ENCODE data around the gene SLC16A2.

Gene SLC16A2

DNA sequence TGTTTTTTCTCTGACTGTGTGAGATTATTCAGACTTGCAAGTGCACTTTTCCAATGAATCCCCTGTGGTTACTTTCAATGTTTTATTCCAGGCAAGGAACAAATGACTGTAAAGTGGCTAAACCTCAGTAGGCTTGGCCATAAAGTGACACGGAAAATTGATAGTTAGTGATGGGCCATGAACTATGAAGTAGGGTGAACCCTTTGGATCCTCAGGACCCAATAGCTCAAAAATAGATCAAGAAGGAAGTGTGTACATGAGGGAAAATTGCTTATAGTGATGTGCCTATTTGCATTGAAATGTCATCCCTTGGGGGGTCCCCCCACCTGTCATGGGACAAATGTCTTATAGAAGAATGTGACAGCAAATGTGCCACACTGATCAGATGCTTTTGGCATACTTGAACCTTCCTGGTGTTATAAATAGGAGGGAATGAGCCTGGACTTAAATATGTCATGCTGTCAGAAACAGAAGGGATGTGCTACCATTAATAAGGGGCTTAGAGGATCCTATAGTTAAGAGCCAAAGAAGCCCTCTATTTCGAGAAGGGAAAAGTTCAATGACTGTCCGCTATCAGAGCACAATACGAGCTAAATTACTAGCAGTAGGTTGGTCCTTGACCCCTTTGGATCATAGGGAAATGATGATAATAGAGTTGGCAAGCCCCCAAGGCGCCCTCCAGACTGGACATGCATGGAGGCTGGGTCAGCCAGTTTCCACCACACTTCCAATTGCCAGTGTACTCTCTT is 30.3 kb downstream of the SLC16A2 start:
- CTCF ChIA-PET, result interaction anchor here (0.5 kb wide), 1 partner anchor 870 kb away, joined by 4 read pairs; no protein-coding TSS in a partner anchor
- no peaks in the 10 kb centered on the region for H3K36me3 ChIP-seq (ENCODE audit: control insufficient read depth in 2 of 2, insufficient read depth in 1 of 2, low read length in 2 of 2)
- no peaks in the 10 kb centered on the region for H3K9me3 ChIP-seq (ENCODE audit: control insufficient read depth, insufficient read depth, low read depth, low read length)
- POLR2A ChIA-PET, result no interaction called here
- no peak overlapping the region for H3K4me3 ChIP-seq (ENCODE audit: low read depth, low read length)
- peaks cover 7% of the 10 kb centered on the region; the same call in 1 of the 2 replicates for H3K4me1 ChIP-seq (ENCODE audit: control insufficient read depth, insufficient read depth, low read length)
- H3K27ac ChIP-seq (ENCODE audit: extremely low read depth, low read depth, low read length), result no peak overlapping the region
- TF ChIP-seq ZNF24 (tag by site-specific recombination; IDR thresholded peaks at IDR 0.05) (no peak), FEZF1 (tag by site-specific recombination; IDR thresholded peaks at IDR 0.05) (peak; percentile 41; the same call in 1 of the 2 replicates), ZNF768 (tag by site-specific recombination; IDR thresholded peaks at IDR 0.05) (no peak), ZNF660 (tag by site-specific recombination; IDR thresholded peaks at IDR 0.05) (no peak)
- TF ChIP-seq, protein P1, sequence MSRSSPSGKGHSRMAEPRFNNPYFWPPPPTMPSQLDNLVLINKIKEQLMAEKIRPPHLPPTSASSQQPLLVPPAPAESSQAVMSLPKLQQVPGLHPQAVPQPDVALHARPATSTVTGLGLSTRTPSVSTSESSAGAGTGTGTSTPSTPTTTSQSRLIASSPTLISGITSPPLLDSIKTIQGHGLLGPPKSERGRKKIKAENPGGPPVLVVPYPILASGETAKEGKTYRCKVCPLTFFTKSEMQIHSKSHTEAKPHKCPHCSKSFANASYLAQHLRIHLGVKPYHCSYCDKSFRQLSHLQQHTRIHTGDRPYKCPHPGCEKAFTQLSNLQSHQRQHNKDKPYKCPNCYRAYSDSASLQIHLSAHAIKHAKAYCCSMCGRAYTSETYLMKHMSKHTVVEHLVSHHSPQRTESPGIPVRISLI (tag by site-specific recombination; IDR thresholded peaks at IDR 0.05), result no peak

- Histone ChIP-seq H3K36me3 (ENCODE audit: control insufficient read depth in 2 of 2, insufficient read depth in 1 of 2, low read length in 2 of 2) (no peaks in the 10 kb centered on the region), H3K9me3 (ENCODE audit: control insufficient read depth, insufficient read depth, low read depth, low read length) (no peaks in the 10 kb centered on the region), H3K4me1 (ENCODE audit: control insufficient read depth, insufficient read depth, low read length) (peaks cover 7% of the 10 kb centered on the region; the same call in 1 of the 2 replicates), H3K27ac (ENCODE audit: extremely low read depth, low read depth, low read length) (no peak overlapping the region), H3K4me3 (ENCODE audit: low read depth, low read length) (no peak overlapping the region)
- CTCF ChIA-PET, result interaction anchor here (0.5 kb wide), 1 partner anchor 870 kb away, joined by 4 read pairs; no protein-coding TSS in a partner anchor
- POLR2A ChIA-PET, result no interaction called here
- TF ChIP-seq ZBTB17 (tag by site-specific recombination; IDR thresholded peaks at IDR 0.05) (no peak), ZNF37A (tag by site-specific recombination; IDR thresholded peaks at IDR 0.05) (no peak), ZNF146 (tag by site-specific recombination; IDR thresholded peaks at IDR 0.05) (no peak), ZSCAN23 (tag by site-specific recombination; IDR thresholded peaks at IDR 0.05) (no peak), ZNF776 (tag by site-specific recombination; IDR thresholded peaks at IDR 0.05; ENCODE audit: borderline replicate concordance) (no peak), ZBTB49 (tag by site-specific recombination; IDR thresholded peaks at IDR 0.05; ENCODE audit: low read depth) (no peak), IKZF3 (tag by site-specific recombination; IDR thresholded peaks at IDR 0.05) (no peak), SCRT1 (tag by site-specific recombination; IDR thresholded peaks at IDR 0.05; ENCODE audit: borderline replicate concordance) (peak; percentile 61; the same call in 1 of the 2 replicates), SCRT2 (tag by site-specific recombination; IDR thresholded peaks at IDR 0.05) (peak; percentile 70)
Measured at GRCh38 chrX:74452199-74452481, 30.8 kb downstream of the SLC16A2 start.

GRCh38 chrX:74453178-74453577 is 31.9 kb downstream of the SLC16A2 start:
- peaks cover 7% of the 10 kb centered on the region; the same call in 1 of the 2 replicates for H3K4me1 ChIP-seq (ENCODE audit: control insufficient read depth, insufficient read depth, low read length)
- H3K36me3 ChIP-seq (ENCODE audit: control insufficient read depth in 2 of 2, insufficient read depth in 1 of 2, low read length in 2 of 2), result no peaks in the 10 kb centered on the region
- POLR2A ChIA-PET, result interaction anchor here (1.0 kb wide), 1 partner anchor 73 kb away, joined by 3 read pairs; no protein-coding TSS in a partner anchor
- CTCF ChIA-PET, result interaction anchor here (0.7 to 1.1 kb wide), 2 partner anchors 40 to 71 kb away, joined by 3 read pairs; no protein-coding TSS in a partner anchor
- H3K4me3 ChIP-seq (ENCODE audit: low read depth, low read length), result no peak overlapping the region
- no peak overlapping the region for H3K27ac ChIP-seq (ENCODE audit: extremely low read depth, low read depth, low read length)
- no peaks in the 10 kb centered on the region for H3K9me3 ChIP-seq (ENCODE audit: control insufficient read depth, insufficient read depth, low read depth, low read length)
- TF ChIP-seq KLF17 (tag by site-specific recombination; IDR thresholded peaks at IDR 0.05), result no peak
- no peak for TF ChIP-seq HOXC10 (CRISPR knock-in tag; IDR thresholded peaks at IDR 0.05)
- TF ChIP-seq PRDM1 (tag by site-specific recombination; IDR thresholded peaks at IDR 0.05), result no peak
- no peak for TF ChIP-seq ZNF174 (tag by site-specific recombination; IDR thresholded peaks at IDR 0.05)
- TF ChIP-seq ZNF391 (tag by site-specific recombination; IDR thresholded peaks at IDR 0.05; ENCODE audit: borderline replicate concordance, low read depth), result no peak
- TF ChIP-seq ZNF548 (tag by site-specific recombination; IDR thresholded peaks at IDR 0.05), result no peak
- TF ChIP-seq KLF10 (tag by site-specific recombination; IDR thresholded peaks at IDR 0.05), result no peak
- no peak for TF ChIP-seq ZNF423 (tag by site-specific recombination; IDR thresholded peaks at IDR 0.05)
- no peak for TF ChIP-seq ZNF274 (IDR thresholded peaks at IDR 0.05; ENCODE audit: low read length)
- TF ChIP-seq ZNF274 (tag by site-specific recombination; IDR thresholded peaks at IDR 0.05; ENCODE audit: borderline replicate concordance), result no peak
- no peak for TF ChIP-seq ZIC2 (tag by site-specific recombination; IDR thresholded peaks at IDR 0.05)
- no peak for TF ChIP-seq ZNF404 (tag by site-specific recombination; IDR thresholded peaks at IDR 0.05)
- no peak for TF ChIP-seq ZNF155 (tag by site-specific recombination; IDR thresholded peaks at IDR 0.05)
- TF ChIP-seq, protein P2, sequence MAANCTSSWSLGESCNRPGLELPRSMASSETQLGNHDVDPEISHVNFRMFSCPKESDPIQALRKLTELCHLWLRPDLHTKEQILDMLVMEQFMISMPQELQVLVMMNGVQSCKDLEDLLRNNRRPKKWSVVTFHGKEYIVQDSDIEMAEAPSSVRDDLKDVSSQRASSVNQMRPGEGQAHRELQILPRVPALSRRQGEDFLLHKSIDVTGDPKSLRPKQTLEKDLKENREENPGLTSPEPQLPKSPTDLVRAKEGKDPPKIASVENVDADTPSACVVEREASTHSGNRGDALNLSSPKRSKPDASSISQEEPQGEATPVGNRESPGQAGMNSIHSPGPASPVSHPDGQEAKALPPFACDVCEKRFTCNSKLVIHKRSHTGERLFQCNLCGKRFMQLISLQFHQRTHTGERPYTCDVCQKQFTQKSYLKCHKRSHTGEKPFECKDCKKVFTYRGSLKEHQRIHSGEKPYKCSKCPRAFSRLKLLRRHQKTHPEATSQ (tag by site-specific recombination; IDR thresholded peaks at IDR 0.05), result no peak

All from HEK293 (cell line).